DND-41 (cell line): ENCODE measurements around the gene HEY2.

ENCODE experiments used
- CTCF ChIP-seq: IDR thresholded peaks from 2 replicates; pipeline ENCODE4 v1.5.1; 2012; ENCODE audit warnings: borderline replicate concordance, low read length, moderate library complexity, mild to moderate bottlenecking; ENCODE audit not compliant: poor library complexity, severe bottlenecking; ENCODE audit errors: extremely low read depth
- EZH2 ChIP-seq: IDR thresholded peaks from 3 replicates; pipeline ENCODE4 v1.6.1; 2012; ENCODE audit warnings: borderline replicate concordance, low read depth, mild to moderate bottlenecking, moderate library complexity, low read length, inconsistent platforms; ENCODE audit not compliant: severe bottlenecking

GRCh38 chr6:125722886-125723285 lies 26.5 kb upstream of the HEY2 start:
- TF ChIP-seq CTCF (no peak), EZH2 (no peak)
